Liver (tissue), 9 donors: ENCODE data around the gene CGNL1. TPM values are rescaled to one million over a fixed set of nuclear protein-coding genes. Genes with fewer than 3 reads are reported as not detected.
A peak's percentile ranks its signal among the peaks of the same experiment; 100 is the strongest.

Experiments used
- DNase-seq: peaks from one replicate; pipeline ENCODE4 v3.0.0-alpha.2; 2017; ENCODE audit warnings: low spot score
- H3K27ac ChIP-seq, 2 donors: one replicate each; pipeline ENCODE4 v1.7.0; 2013; ENCODE audit warnings: inconsistent platforms in 2 of 2, low read length in 2 of 2, control low read depth in 1 of 2, low read depth in 1 of 2, mild to moderate bottlenecking in 1 of 2
- H3K27me3 ChIP-seq, 4 donors: one replicate each; pipeline versions ENCODE4 v1.6.1 to v1.7.0; 2013; ENCODE audit warnings: low read length in 3 of 4, inconsistent platforms in 1 of 4, mild to moderate bottlenecking in 1 of 4, moderate library complexity in 1 of 4; ENCODE audit not compliant: control insufficient read depth in 4 of 4, insufficient read depth in 4 of 4
- H3K36me3 ChIP-seq, 4 donors: one replicate each; pipeline versions ENCODE4 v1.6.1 to v1.7.0; 2013; ENCODE audit warnings: low read length in 3 of 4, mild to moderate bottlenecking in 3 of 4, low read depth in 1 of 4, moderate library complexity in 1 of 4; ENCODE audit not compliant: control insufficient read depth in 4 of 4, insufficient read depth in 3 of 4
- H3K4me1 ChIP-seq, 4 donors: one replicate each; pipeline versions ENCODE4 v1.6.1 to v1.7.0; 2013; ENCODE audit warnings: low read length in 3 of 4, mild to moderate bottlenecking in 3 of 4, moderate library complexity in 1 of 4; ENCODE audit not compliant: control insufficient read depth in 4 of 4, insufficient read depth in 4 of 4
- H3K4me3 ChIP-seq, 3 donors: one replicate each; pipeline versions ENCODE4 v1.6.1 to v1.7.0; 2013; ENCODE audit warnings: low read length in 3 of 3, control low read depth in 1 of 3, low read depth in 1 of 3, mild to moderate bottlenecking in 1 of 3
- H3K9ac ChIP-seq, 2 donors: one replicate each; pipeline ENCODE4 v1.7.0; 2013; ENCODE audit warnings: low read length in 2 of 2, mild to moderate bottlenecking in 2 of 2, moderate library complexity in 2 of 2, control low read depth in 1 of 2, low read depth in 1 of 2
- H3K9me3 ChIP-seq, 4 donors: one replicate each; pipeline versions ENCODE4 v1.6.1 to v1.7.0; 2013; ENCODE audit warnings: low read length in 3 of 4; ENCODE audit not compliant: control insufficient read depth in 4 of 4
- EGR1 ChIP-seq, 2 donors: IDR thresholded peaks; 2 replicates each; pipeline ENCODE4 v1.6.1; 2016 to 2018; ENCODE audit warnings: antibody characterized with exemption in 2 of 2, low read depth in 2 of 2
- FOXA1 ChIP-seq: IDR thresholded peaks from 2 replicates; pipeline ENCODE4 v1.6.1; 2016; ENCODE audit warnings: antibody characterized with exemption
- GABPA ChIP-seq, 2 donors: IDR thresholded peaks in 1 of 2; conservative IDR thresholded peaks in 1 of 2; 2 replicates each; pipeline ENCODE4 v1.6.1; 2016; ENCODE audit warnings: antibody characterized with exemption in 2 of 2, mild to moderate bottlenecking in 1 of 2, moderate library complexity in 1 of 2
- HNF4A ChIP-seq, 2 donors: conservative IDR thresholded peaks; 2 replicates each; pipeline ENCODE4 v1.6.1; 2016; ENCODE audit warnings: antibody characterized with exemption in 2 of 2, mild to moderate bottlenecking in 2 of 2
- JUND ChIP-seq, 2 donors: IDR thresholded peaks; 2 replicates each; pipeline ENCODE4 v1.6.1; 2016; ENCODE audit warnings: antibody characterized with exemption in 2 of 2
- NR2F2 ChIP-seq: IDR thresholded peaks from 2 replicates; pipeline ENCODE4 v1.6.1; 2016; ENCODE audit warnings: antibody characterized with exemption
- RAD21 ChIP-seq, 2 donors: IDR thresholded peaks; 2 replicates each; pipeline ENCODE4 v1.6.1; 2016; ENCODE audit warnings: antibody characterized with exemption in 2 of 2, mild to moderate bottlenecking in 2 of 2
- RXRA ChIP-seq, 2 donors: IDR thresholded peaks; 2 replicates each; pipeline ENCODE4 v1.6.1; 2017 to 2018; ENCODE audit warnings: antibody characterized with exemption in 2 of 2, mild to moderate bottlenecking in 1 of 2
- SP1 ChIP-seq: IDR thresholded peaks from 2 replicates; pipeline ENCODE4 v1.6.1; 2018; ENCODE audit warnings: antibody characterized with exemption, mild to moderate bottlenecking
- TAF1 ChIP-seq: conservative IDR thresholded peaks from 2 replicates; pipeline ENCODE4 v1.6.1; 2016; ENCODE audit warnings: antibody characterized with exemption, mild to moderate bottlenecking
- YY1 ChIP-seq: IDR thresholded peaks from 2 replicates; pipeline ENCODE4 v1.6.1; 2016; ENCODE audit warnings: antibody characterized with exemption, mild to moderate bottlenecking
- whole genome bisulfite sequencing: extraction: QIAGEN DNeasy Blood & Tissue Kit; methylation state at CpG from one replicate; pipeline ENCODE4 v1.1.7; 2013; 5-methylcytosine and 5-hydroxymethylcytosine counted together
- polyA plus RNA-seq, 2 donors: library from polyadenylated mRNA; stranded (reverse) in 1 of 2; unstranded in 1 of 2; fragments of 200-250 nt in 1 of 2; fragments of >200 nt in 1 of 2; fragmentation: Nextera tagmentation in 1 of 2; extraction: Ambion mirVana in 1 of 2; gene quantifications; one replicate each; pipeline versions ENCODE4 v1.2.1 to v1.2.3, GENCODE V29; 2013 to 2015
- total RNA-seq, 2 donors: library from RNA; depleted of rRNA; stranded (reverse); fragments of >200 nt; gene quantifications; one replicate each; pipeline ENCODE4 v1.2.3, GENCODE V29; 2014
- TF ChIP-seq, protein P1 (sequence below): fragments of 150-350 bp; IDR thresholded peaks from 2 replicates; pipeline ENCODE4 v1.5.1; 2017; ENCODE audit warnings: improper control_type of control experiment, low read depth, low read length; ENCODE audit not compliant: missing input control
- TF ChIP-seq, protein P2 (sequence below): IDR thresholded peaks from 2 replicates; pipeline ENCODE4 v1.6.1; 2016; ENCODE audit warnings: antibody characterized with exemption
- TF ChIP-seq, protein P3 (sequence below): IDR thresholded peaks from 2 replicates; pipeline ENCODE4 v1.6.1; 2016; ENCODE audit warnings: antibody characterized with exemption
- TF ChIP-seq, protein P4 (sequence below): IDR thresholded peaks from 2 replicates; pipeline ENCODE4 v1.6.1; 2016; ENCODE audit warnings: antibody characterized with exemption
- TF ChIP-seq, protein P5 (sequence below): IDR thresholded peaks from 2 replicates; pipeline ENCODE4 v1.6.1; 2016; ENCODE audit warnings: antibody characterized with exemption, mild to moderate bottlenecking
- donor health status: healthy.
- donor health status: healthy.
- donor health status: healthy.
- donor health status: healthy.
- donor health status: healthy.

The CGNL1 gene
- total and polyA plus RNA-seq, 4 donors, result 12.0 to 31.9 (median 16.1) TPM

DNA sequence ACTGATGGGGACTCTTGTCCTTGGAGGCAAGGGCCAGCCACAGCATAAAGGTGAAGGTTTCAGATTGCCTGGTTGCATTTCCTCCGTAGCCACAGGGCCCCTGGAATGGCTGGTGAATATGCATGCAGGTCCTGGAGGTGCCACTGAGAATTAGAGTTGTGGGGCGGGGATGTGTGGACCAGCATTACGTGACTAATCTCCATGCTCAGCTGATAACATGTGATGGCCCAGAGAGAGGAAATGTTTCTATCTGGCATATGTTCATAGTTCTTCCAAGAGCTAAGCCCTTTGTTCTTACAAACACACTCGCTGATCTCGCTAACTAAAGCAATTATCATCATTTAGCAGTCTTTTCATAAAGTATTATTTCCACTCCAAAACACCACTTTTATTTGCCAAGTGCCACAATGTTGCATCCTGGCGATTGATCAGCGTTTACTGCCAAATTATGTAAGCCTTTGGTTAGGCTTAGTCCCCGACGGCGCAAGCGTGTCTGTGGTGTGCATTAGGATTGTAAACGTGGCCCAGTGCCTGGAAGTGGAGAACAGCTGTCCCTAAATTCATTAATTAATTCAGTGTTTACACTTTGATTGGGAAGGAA lies 55.9 kb downstream of the CGNL1 start:
- DNase-seq, result no peak
- 33% methylated on average over 12 of the region's 12 CpGs for WGBS
- Histone ChIP-seq H3K36me3 (no peaks in the 10 kb centered on the region), H3K9ac (peak overlapping the region in 1 of 2 donors; percentile 15), H3K9me3 (no peaks in the 10 kb centered on the region), H3K4me3 (no peak overlapping the region), H3K27me3 (no peaks in the 10 kb centered on the region), H3K4me1 (peaks cover 0 to 58% (median 17%) of the 10 kb centered on the region in 4 donors), H3K27ac (peak overlapping the region; percentile 84 to 85)
- TF ChIP-seq RXRA (IDR thresholded peaks at IDR 0.05), result peak in 1 of 2 donors; percentile 59
- TF ChIP-seq RAD21 (IDR thresholded peaks at IDR 0.05), result peak in 1 of 2 donors; percentile 32
- TF ChIP-seq EGR1 (IDR thresholded peaks at IDR 0.05; ENCODE audit: low read depth in 2 of 2), result no peak
- TF ChIP-seq, protein P1, sequence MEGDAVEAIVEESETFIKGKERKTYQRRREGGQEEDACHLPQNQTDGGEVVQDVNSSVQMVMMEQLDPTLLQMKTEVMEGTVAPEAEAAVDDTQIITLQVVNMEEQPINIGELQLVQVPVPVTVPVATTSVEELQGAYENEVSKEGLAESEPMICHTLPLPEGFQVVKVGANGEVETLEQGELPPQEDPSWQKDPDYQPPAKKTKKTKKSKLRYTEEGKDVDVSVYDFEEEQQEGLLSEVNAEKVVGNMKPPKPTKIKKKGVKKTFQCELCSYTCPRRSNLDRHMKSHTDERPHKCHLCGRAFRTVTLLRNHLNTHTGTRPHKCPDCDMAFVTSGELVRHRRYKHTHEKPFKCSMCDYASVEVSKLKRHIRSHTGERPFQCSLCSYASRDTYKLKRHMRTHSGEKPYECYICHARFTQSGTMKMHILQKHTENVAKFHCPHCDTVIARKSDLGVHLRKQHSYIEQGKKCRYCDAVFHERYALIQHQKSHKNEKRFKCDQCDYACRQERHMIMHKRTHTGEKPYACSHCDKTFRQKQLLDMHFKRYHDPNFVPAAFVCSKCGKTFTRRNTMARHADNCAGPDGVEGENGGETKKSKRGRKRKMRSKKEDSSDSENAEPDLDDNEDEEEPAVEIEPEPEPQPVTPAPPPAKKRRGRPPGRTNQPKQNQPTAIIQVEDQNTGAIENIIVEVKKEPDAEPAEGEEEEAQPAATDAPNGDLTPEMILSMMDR, result no peak
- peak in 1 of 2 donors; percentile 57 for TF ChIP-seq HNF4A (conservative IDR thresholded peaks at IDR 0.05)
- no peak for TF ChIP-seq NR2F2
- TF ChIP-seq, protein P2, sequence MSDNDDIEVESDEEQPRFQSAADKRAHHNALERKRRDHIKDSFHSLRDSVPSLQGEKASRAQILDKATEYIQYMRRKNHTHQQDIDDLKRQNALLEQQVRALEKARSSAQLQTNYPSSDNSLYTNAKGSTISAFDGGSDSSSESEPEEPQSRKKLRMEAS, result peak; percentile 39
- TF ChIP-seq YY1, result peak; percentile 14

DNA sequence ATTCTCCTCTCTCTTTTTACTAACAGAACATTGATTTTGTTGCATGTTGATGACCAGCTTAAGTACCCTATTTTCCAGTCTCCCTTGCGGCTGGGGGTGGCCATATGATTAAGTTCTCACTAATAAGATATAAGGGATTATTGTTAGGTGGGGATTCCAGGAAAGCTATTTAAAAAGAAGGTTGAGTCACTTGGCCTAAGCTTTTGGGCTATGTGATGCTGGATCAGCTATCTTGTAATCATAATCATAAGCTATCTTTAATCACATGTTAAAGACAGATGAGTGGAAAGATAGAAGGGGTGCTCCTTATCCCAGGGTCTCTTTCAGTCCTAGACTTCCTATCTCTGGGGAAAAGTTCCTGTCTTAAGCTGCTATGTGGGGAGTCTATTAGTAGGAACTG lies 59.9 kb downstream of the CGNL1 start:
- Histone ChIP-seq H3K36me3 (peaks cover 0 to 7% (median 1%) of the 10 kb centered on the region in 4 donors), H3K27ac (peak overlapping the region; percentile 64 to 75), H3K27me3 (no peaks in the 10 kb centered on the region), H3K9ac (peak overlapping the region in 1 of 2 donors; percentile 26), H3K4me3 (no peak overlapping the region), H3K9me3 (no peaks in the 10 kb centered on the region), H3K4me1 (peaks cover 7 to 58% (median 26%) of the 10 kb centered on the region in 4 donors)
- TF ChIP-seq HNF4A (conservative IDR thresholded peaks at IDR 0.05), result peak; percentile 38 to 58
- TF ChIP-seq FOXA1, result no peak
- 43% methylated on average over 1 of the region's 1 CpG for WGBS
- DNase-seq, result no peak

DNA sequence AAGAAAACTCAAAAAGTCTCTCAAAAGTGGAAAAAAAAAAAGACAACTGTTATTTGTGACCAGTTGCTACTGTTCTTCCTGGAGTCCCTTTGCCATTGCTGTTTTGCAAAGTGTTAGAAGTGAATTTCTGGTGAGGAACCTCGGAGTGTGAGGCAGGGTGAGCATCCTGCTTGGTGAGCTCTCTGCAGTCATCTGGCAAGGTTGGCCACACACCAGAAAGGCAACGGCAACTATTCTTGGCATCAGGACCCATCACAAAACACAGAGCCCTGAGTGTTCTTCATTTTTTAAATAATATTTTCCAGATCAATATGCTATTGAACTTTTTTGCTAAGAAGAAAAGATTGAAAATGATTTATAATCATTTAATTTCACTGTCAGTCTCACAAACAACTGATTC lies 60.7 kb downstream of the CGNL1 start:
- Histone ChIP-seq H3K9me3 (no peaks in the 10 kb centered on the region), H3K36me3 (peaks cover 0 to 7% (median 1%) of the 10 kb centered on the region in 4 donors), H3K27ac (peak overlapping the region; percentile 64 to 75), H3K27me3 (no peaks in the 10 kb centered on the region), H3K4me1 (peaks cover 7 to 53% (median 25%) of the 10 kb centered on the region in 4 donors), H3K9ac (no peak overlapping the region), H3K4me3 (no peak overlapping the region)
- no peak for DNase-seq
- 25% methylated on average over 2 of the region's 2 CpGs for WGBS
- no peak for TF ChIP-seq SP1
- TF ChIP-seq EGR1 (IDR thresholded peaks at IDR 0.05; ENCODE audit: low read depth in 2 of 2), result no peak
- TF ChIP-seq YY1, result no peak
- no peak for TF ChIP-seq RXRA (IDR thresholded peaks at IDR 0.05)
- TF ChIP-seq, protein P3, sequence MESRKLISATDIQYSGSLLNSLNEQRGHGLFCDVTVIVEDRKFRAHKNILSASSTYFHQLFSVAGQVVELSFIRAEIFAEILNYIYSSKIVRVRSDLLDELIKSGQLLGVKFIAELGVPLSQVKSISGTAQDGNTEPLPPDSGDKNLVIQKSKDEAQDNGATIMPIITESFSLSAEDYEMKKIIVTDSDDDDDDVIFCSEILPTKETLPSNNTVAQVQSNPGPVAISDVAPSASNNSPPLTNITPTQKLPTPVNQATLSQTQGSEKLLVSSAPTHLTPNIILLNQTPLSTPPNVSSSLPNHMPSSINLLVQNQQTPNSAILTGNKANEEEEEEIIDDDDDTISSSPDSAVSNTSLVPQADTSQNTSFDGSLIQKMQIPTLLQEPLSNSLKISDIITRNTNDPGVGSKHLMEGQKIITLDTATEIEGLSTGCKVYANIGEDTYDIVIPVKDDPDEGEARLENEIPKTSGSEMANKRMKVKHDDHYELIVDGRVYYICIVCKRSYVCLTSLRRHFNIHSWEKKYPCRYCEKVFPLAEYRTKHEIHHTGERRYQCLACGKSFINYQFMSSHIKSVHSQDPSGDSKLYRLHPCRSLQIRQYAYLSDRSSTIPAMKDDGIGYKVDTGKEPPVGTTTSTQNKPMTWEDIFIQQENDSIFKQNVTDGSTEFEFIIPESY, result no peak
- TF ChIP-seq FOXA1, result no peak
- no peak for TF ChIP-seq JUND (IDR thresholded peaks at IDR 0.05)
- no peak for TF ChIP-seq GABPA (IDR thresholded peaks at IDR 0.05 in 1 of 2, conservative IDR thresholded peaks at IDR 0.05 in 1 of 2)
- TF ChIP-seq, protein P4, sequence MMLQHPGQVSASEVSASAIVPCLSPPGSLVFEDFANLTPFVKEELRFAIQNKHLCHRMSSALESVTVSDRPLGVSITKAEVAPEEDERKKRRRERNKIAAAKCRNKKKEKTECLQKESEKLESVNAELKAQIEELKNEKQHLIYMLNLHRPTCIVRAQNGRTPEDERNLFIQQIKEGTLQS, result no peak
- TF ChIP-seq, protein P1, result no peak
- TF ChIP-seq, protein P2, result no peak
- TF ChIP-seq TAF1, result no peak
- TF ChIP-seq, protein P5, sequence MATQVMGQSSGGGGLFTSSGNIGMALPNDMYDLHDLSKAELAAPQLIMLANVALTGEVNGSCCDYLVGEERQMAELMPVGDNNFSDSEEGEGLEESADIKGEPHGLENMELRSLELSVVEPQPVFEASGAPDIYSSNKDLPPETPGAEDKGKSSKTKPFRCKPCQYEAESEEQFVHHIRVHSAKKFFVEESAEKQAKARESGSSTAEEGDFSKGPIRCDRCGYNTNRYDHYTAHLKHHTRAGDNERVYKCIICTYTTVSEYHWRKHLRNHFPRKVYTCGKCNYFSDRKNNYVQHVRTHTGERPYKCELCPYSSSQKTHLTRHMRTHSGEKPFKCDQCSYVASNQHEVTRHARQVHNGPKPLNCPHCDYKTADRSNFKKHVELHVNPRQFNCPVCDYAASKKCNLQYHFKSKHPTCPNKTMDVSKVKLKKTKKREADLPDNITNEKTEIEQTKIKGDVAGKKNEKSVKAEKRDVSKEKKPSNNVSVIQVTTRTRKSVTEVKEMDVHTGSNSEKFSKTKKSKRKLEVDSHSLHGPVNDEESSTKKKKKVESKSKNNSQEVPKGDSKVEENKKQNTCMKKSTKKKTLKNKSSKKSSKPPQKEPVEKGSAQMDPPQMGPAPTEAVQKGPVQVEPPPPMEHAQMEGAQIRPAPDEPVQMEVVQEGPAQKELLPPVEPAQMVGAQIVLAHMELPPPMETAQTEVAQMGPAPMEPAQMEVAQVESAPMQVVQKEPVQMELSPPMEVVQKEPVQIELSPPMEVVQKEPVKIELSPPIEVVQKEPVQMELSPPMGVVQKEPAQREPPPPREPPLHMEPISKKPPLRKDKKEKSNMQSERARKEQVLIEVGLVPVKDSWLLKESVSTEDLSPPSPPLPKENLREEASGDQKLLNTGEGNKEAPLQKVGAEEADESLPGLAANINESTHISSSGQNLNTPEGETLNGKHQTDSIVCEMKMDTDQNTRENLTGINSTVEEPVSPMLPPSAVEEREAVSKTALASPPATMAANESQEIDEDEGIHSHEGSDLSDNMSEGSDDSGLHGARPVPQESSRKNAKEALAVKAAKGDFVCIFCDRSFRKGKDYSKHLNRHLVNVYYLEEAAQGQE, result no peak
- no peak for TF ChIP-seq NR2F2
